ENCODE measurements around the gene ABCC4. TPM values are rescaled to one million over a fixed set of nuclear protein-coding genes. Genes with fewer than 3 reads are reported as not detected.

ABCC4 gene, protein sequence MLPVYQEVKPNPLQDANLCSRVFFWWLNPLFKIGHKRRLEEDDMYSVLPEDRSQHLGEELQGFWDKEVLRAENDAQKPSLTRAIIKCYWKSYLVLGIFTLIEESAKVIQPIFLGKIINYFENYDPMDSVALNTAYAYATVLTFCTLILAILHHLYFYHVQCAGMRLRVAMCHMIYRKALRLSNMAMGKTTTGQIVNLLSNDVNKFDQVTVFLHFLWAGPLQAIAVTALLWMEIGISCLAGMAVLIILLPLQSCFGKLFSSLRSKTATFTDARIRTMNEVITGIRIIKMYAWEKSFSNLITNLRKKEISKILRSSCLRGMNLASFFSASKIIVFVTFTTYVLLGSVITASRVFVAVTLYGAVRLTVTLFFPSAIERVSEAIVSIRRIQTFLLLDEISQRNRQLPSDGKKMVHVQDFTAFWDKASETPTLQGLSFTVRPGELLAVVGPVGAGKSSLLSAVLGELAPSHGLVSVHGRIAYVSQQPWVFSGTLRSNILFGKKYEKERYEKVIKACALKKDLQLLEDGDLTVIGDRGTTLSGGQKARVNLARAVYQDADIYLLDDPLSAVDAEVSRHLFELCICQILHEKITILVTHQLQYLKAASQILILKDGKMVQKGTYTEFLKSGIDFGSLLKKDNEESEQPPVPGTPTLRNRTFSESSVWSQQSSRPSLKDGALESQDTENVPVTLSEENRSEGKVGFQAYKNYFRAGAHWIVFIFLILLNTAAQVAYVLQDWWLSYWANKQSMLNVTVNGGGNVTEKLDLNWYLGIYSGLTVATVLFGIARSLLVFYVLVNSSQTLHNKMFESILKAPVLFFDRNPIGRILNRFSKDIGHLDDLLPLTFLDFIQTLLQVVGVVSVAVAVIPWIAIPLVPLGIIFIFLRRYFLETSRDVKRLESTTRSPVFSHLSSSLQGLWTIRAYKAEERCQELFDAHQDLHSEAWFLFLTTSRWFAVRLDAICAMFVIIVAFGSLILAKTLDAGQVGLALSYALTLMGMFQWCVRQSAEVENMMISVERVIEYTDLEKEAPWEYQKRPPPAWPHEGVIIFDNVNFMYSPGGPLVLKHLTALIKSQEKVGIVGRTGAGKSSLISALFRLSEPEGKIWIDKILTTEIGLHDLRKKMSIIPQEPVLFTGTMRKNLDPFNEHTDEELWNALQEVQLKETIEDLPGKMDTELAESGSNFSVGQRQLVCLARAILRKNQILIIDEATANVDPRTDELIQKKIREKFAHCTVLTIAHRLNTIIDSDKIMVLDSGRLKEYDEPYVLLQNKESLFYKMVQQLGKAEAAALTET (N-terminal part only)
- 10 to 100 TPM; 21.2 to 22.6 (median 22.4) TPM for polyA plus RNA-seq (ENCODE audit: insufficient read length in 3 of 3)

DNA sequence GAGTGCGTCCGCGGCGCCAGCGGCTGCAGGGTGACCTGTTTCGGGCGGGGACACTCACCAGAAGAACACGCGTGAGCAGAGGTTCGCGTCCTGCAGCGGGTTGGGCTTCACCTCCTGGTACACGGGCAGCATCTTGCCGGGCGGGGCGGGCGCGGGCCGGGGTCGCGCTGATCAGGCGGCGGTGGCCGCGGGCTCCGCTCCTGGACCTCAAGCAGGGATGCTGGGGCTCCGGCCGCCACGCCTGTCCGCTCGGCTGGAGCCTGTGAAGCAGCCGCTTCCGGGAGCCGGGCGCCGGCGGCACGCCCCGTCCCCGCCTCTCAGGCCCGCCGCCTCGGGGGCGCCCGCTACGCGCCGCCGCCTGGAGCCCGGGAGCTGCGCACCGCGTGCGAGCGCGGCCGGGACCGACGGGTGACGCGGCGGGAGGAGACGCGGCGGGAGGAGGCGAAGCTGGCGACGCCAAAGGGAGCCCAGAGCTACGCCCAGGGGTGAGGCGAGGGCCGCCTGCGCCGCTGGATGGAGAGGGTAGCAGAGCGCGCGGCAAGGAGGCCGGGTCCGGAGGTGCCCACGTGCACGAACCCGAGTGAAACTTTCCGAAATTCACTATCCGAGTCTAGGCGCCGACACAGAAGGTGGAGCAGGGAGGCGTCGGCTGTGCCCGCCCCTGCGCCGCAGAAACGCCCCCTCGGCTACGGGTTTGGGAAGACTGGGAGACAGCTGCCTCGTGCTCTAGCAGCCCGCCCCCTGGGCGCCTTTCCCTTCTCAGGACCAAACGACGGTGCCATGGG, at the start of gene ABCC4:
ABCC4 (minus strand) TSS at position 269 of the 785 bp plus-strand sequence; CDS start at position 132, 137 bp downstream.
- peak; percentile 45 to 46 (median 45) for DNase-seq (ENCODE audit: low read depth in 3 of 3, low spot score in 2 of 3)

DNA sequence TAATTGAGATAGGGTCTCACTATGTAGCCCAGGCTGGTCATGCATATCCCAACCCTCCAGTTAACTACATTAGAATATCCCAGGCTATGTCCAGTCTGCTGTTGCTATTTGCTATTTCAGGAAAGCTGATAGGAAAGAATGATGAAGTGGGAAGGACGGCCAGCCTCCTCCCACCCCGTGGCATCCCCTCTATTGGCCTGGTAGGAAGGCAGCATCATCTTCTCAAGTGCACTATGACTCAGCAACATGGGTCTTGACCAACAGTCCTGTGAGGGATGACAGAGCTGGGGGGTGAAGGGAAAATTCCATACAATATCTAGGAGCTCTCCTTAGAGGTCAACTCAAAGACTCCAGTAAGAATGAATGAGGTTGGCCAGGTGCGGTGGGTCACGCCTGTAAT, 48.0 kb upstream of the ABCC4 start:
- DNase-seq (ENCODE audit: low read depth in 3 of 3, low spot score in 2 of 3): no peak

DNA sequence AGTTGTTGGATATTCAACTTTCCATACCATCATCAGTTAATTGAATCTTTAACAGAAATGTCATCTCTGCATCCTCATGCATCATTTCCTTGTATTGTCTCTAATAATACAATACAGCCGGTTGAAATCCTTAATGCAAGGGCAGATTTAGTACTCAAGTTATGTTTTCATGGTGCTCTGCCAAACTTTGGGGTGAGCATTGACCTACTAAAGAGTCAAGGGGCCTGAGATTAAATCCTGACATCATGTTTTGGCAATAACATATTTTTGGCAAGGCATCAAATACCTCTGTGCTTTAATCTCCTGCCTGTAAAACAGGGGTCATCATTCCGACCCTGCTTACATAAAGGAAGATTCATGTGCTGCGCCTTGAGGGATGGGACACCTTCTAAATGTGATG, 42.7 kb upstream of the ABCC4 start:
- DNase-seq (ENCODE audit: low read depth in 3 of 3, low spot score in 2 of 3): no peak

GRCh38 chr13:95341441-95341840, 40.2 kb upstream of the ABCC4 start:
- no peak for DNase-seq (ENCODE audit: low read depth in 3 of 3, low spot score in 2 of 3)

DNA sequence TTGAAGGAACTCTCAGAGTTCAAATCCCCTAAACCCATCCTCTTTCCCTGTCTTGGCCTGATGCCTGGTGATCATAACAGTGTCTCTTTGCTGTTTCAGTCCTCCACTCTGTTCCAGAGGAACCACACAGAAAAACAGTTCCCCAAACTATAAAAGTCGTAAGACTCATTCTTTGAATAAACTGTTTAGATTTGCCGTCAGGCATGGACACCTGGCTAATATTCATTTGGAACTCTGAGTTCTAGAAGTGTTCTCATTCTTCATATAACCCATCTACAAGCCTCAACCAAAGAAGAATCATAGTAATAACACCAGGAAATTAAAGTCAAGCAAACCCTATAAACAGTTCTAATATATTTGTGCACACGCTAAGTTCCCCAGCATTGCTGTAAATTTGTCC, 37.7 kb upstream of the ABCC4 start:
- DNase-seq (ENCODE audit: low read depth in 3 of 3, low spot score in 2 of 3): no peak

DNA sequence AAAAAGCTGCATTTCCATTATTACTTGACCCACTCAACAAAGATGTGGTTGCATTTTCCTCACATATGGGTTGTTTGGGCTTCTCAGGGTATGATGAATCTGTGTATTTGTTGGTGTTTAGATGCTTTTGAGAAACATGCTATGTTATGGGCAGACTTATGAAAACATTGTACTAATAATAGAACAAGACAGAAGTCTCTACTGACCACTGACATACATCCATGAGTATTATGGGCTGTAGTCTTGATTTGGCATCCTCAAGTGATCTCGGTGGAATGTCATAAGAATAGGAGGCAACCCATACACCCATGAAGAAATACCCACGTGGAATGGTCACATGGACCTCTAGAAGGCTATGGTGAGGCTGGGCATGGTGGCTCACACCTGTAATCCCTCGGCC, 36.3 kb upstream of the ABCC4 start:
- no peak for DNase-seq (ENCODE audit: low read depth in 3 of 3, low spot score in 2 of 3)

DNA sequence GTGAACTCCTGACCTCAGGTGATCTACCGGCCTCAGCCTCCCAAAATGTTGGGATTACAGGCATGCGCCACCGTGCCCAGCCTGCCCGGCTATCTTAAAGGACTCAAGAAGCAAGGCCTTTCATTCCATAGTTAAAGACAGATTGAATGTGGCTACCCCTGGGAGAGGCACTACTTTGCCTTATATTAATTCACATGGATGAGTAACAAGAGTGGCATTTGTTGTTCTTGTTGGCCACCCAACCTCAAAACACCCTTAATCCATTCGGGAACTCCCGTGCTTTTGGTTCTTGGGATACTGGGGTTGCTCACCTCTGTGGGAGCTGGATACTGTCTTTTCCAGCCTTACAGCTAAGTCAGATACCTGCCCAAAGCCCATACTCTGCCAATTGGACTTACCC, 34.4 kb upstream of the ABCC4 start:
- DNase-seq (ENCODE audit: low read depth in 3 of 3, low spot score in 2 of 3): no peak

DNA sequence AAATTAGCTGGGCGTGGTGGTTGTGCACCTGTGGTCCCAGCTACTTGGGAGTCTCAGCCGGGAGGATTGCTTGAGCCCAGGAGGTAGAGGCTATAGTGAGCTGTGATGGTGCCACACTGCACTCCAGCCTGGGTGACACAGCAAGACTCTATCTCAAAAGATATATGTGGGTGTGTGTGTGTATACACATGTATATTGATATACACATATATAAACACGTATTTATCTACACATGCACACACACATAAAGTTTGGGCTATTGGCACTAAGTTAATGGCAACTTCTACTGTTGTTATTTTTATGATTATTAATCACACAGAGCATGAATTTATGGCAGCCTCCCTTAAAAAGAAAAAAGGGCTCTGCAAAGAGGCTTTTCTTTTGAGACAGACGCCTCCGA, 27.1 kb upstream of the ABCC4 start:
- DNase-seq (ENCODE audit: low read depth in 3 of 3, low spot score in 2 of 3): no peak

DNA sequence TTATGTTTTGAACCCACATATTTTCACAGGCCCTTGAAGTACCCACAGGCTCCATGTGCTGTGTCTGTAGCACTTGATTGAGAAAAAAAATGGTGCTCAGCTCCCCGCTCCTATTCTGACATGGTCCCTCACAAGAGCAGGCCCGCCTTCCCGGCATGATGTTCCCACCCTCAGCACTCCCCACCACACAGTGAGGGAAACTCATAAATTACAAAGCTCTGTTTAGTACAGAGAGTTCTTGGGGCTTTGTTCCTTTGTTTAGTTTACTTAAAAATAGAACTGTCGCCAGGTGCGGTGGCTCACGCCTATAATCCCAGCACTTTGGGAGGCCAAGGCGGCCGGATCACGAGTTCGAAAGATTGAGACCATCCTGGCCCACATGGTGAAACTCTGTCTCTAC, 25.9 kb upstream of the ABCC4 start:
- DNase-seq (ENCODE audit: low read depth in 3 of 3, low spot score in 2 of 3): no peak

GRCh38 chr13:95326695-95327094, 25.4 kb upstream of the ABCC4 start:
- no peak for DNase-seq (ENCODE audit: low read depth in 3 of 3, low spot score in 2 of 3)

DNA sequence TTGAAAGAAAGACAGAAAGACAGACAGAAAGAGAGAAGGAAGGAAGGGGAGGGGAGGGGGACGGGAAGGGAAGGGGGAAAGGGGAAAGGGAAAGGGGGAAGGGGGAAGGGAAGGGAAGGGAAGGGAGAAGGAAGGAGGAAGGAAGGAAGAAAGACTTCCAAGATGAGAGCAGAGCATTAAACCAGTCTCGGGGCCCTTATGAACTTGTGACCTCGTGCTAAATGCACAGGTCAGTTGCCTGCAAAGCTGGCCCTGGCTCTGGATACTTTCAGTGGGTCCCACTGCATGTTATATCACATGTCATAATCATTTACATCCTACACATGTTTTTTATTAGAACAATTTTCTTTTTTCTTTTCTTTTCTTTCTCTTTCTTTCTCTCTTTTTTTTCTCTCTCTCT, 24.2 kb upstream of the ABCC4 start:
- DNase-seq (ENCODE audit: low read depth in 3 of 3, low spot score in 2 of 3): no peak

GRCh38 chr13:95323930-95324662, 22.8 kb upstream of the ABCC4 start:
- DNase-seq (ENCODE audit: low read depth in 3 of 3, low spot score in 2 of 3): no peak

- DNase-seq (ENCODE audit: low read depth in 3 of 3, low spot score in 2 of 3): no peak
These were observed 18.5 kb upstream of the ABCC4 start for GRCh38 chr13:95319551-95320274.

DNA sequence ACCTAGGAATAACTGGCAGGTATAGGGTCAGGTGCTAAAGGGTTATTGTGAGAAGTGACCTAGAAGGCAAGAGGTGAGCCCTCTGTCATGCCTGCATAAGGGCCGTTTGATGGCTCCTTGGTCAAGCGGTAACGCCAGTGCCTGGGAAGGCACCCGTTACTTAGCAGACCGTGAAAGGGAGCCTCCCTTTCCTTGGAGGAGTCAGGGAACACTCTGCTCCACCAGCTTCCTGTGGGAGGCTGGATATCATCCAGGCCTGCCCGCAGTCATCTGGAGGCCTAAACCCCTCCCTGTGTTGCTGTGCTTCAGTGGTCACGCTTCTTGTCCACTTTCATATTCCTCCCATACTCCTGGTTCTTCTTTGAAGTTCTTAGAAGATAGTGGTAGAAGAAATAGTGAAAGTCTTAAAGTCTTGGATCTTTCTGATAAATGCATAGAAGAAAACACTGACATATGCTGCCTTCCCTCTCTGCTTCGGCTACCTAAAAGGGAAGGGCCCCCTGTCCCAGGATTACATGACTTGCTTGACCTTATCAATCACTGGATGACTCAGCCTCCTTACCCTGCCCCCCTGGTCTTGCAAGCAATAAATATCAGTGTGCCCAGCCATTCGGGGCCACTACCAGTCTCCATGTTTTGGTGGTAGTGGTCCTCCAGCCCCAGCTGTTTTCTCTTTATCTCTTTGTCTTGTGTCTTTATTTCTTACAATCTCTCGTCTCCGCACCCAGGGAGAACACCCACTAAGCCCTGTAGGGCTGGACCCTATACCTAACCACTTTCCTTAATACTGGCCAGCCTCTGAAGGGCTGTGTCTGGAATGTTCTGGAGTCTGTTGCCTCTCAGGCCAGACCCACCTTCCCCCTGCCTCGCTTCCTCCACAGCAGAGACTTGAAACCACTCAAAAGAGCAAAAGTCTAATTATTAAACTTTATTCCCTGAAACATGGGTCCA, 16.1 kb upstream of the ABCC4 start:
- no peak for DNase-seq (ENCODE audit: low read depth in 3 of 3, low spot score in 2 of 3)

GRCh38 chr13:95315752-95316151, 14.5 kb upstream of the ABCC4 start:
- no peak for DNase-seq (ENCODE audit: low read depth in 3 of 3, low spot score in 2 of 3)

- DNase-seq (ENCODE audit: low read depth in 3 of 3, low spot score in 2 of 3): no peak
These were observed 6.3 kb upstream of the ABCC4 start for GRCh38 chr13:95307507-95307906.

GRCh38 chr13:95304453-95304852, 3.2 kb upstream of the ABCC4 start:
- no peak for DNase-seq (ENCODE audit: low read depth in 3 of 3, low spot score in 2 of 3)

DNA sequence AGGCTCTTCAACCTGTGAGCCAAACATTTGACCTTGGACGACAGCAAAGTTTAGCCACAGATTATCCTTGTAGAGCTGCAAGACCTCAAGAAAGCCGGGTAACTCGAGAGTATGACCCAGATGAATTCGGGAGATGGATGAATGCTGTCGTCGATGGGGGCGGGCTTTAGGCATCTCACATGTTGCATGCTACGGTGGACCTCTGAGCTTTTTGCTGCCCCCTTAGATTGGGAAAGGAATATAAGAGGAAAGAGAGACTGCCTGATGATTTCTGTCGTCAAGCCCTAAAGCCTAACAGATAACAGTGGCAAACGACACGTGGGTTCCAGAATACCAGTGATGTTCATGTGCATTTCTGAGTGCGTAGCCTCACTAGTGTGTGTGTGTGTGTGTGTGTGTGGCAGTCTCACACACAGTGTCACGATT, 730 bp upstream of the ABCC4 start:
- peak; percentile 36 to 68 (median 47) for DNase-seq (ENCODE audit: low read depth in 3 of 3, low spot score in 2 of 3)

All from right renal cortex interstitium (tissue), 3 donors.